Smooth muscle cell (in vitro differentiated cells): ENCODE data around the gene AGMO. TPM values are rescaled to one million over a fixed set of nuclear protein-coding genes. Genes with fewer than 3 reads are reported as not detected.

Source experiments
- DNase-seq: peaks from one replicate; lab custom pipeline; 2025; ENCODE audit not compliant: unreplicated experiment; lab: John Stamatoyannopoulos, UW
- H2AFZ ChIP-seq: fragments of 200-600 bp; sonication (generic); 2 replicates; pipeline ENCODE4 v1.6.0; 2016; ENCODE audit warnings: antibody characterized with exemption, low read depth, mild to moderate bottlenecking
- H3F3A ChIP-seq: fragments of 200-600 bp; sonication (generic); 2 replicates; pipeline ENCODE4 v1.6.0; 2017; ENCODE audit warnings: antibody characterized with exemption, low read depth
- H3K27ac ChIP-seq: fragments of 200-600 bp; sonication (generic); 2 replicates; pipeline ENCODE4 v1.5.1; 2016; ENCODE audit warnings: low read depth, mild to moderate bottlenecking
- H3K27me3 ChIP-seq: fragments of 200-600 bp; sonication (generic); 2 replicates; pipeline ENCODE4 v1.6.1; 2016; ENCODE audit warnings: low read depth, mild to moderate bottlenecking
- H3K36me3 ChIP-seq: fragments of 200-600 bp; sonication (generic); 2 replicates; pipeline ENCODE4 v1.5.1; 2016; ENCODE audit warnings: low read depth
- H3K4me1 ChIP-seq: fragments of 200-600 bp; sonication (generic); 2 replicates; pipeline ENCODE4 v1.5.1; 2016; ENCODE audit warnings: low read depth
- H3K4me2 ChIP-seq: fragments of 200-600 bp; sonication (generic); 2 replicates; pipeline ENCODE4 v1.6.0; 2016; ENCODE audit warnings: mild to moderate bottlenecking
- H3K4me3 ChIP-seq: fragments of 200-600 bp; sonication (generic); 2 replicates; pipeline ENCODE4 v1.5.1; 2016; ENCODE audit warnings: mild to moderate bottlenecking
- H3K79me2 ChIP-seq: fragments of 200-600 bp; sonication (generic); 2 replicates; pipeline ENCODE4 v1.6.0; 2016; ENCODE audit warnings: low read depth, mild to moderate bottlenecking
- H3K9ac ChIP-seq: fragments of 200-600 bp; sonication (generic); 2 replicates; pipeline ENCODE4 v1.6.0; 2016; ENCODE audit warnings: low read depth
- H3K9me3 ChIP-seq: fragments of 200-600 bp; sonication (generic); replicated peaks from 2 replicates; pipeline ENCODE4 v1.5.1; 2016; ENCODE audit warnings: low read depth
- H4K20me1 ChIP-seq: fragments of 200-600 bp; sonication (generic); 2 replicates; pipeline ENCODE4 v1.6.0; 2016; ENCODE audit warnings: low read depth
- CTCF ChIP-seq: fragments of 200-600 bp; sonication (generic); IDR thresholded peaks from 2 replicates; pipeline ENCODE4 v1.5.1; 2017; ENCODE audit warnings: borderline replicate concordance, mild to moderate bottlenecking, antibody characterized with exemption; ENCODE audit not compliant: insufficient read depth, poor library complexity, severe bottlenecking
- WGBS: methylation state at CpG from one replicate; pipeline ENCODE4 v1.1.7; 2016; ENCODE audit warnings: low lambda C conversion rate; 5-methylcytosine and 5-hydroxymethylcytosine counted together
- polyA plus RNA-seq: library from polyadenylated mRNA; unstranded; fragments of >200 nt; fragmentation: Nextera tagmentation; extraction: Ambion mirVana; gene quantifications from 2 replicates; pipeline ENCODE4 v1.2.1, GENCODE V29; 2016
- total RNA-seq: library from RNA; depleted of rRNA; stranded (reverse); fragments of >200 nt; gene quantifications from 2 replicates; pipeline ENCODE4 v1.2.3, GENCODE V29; 2014

The AGMO gene
- 0.27 and 0.90 TPM in 2 replicates for total RNA-seq
- 0.18 and 0.50 TPM in 2 replicates for polyA plus RNA-seq

GRCh38 chr7:15561835-15562234 lies at the start of gene AGMO:
AGMO (minus strand) TSS chr7:15562015.
- Histone ChIP-seq H3K4me3 (no peak within 1 kb of the TSS), H3K27ac (no peak within 1 kb of the TSS), H3K9ac (no peak within 1 kb of the TSS), H2AFZ (peak within 1 kb of the TSS; percentile 94), H3K36me3 (no peaks in the 10 kb centered on the region), H3K27me3 (no peaks in the 10 kb centered on the region), H3K4me2 (peak within 1 kb of the TSS; percentile 47), H3K4me1 (peaks cover 19% of the 10 kb centered on the region), H3K9me3 (no peaks in the 10 kb centered on the region), H3K79me2 (no peaks in the 10 kb centered on the region), H4K20me1 (no peaks in the 10 kb centered on the region), H3F3A (no peaks in the 10 kb centered on the region)
- TF ChIP-seq CTCF: no peak
- no peak for DNase-seq
- WGBS: 73% methylated on average over 5 of the region's 5 CpGs

- Histone ChIP-seq H3F3A (no peaks in the 10 kb centered on the region), H3K4me1 (peaks cover 8% of the 10 kb centered on the region), H3K36me3 (no peaks in the 10 kb centered on the region), H3K27ac (no peak overlapping the region), H3K27me3 (no peaks in the 10 kb centered on the region), H3K9me3 (no peaks in the 10 kb centered on the region), H3K4me3 (no peak overlapping the region), H3K9ac (no peak overlapping the region), H4K20me1 (no peaks in the 10 kb centered on the region), H3K4me2 (no peak overlapping the region), H3K79me2 (no peaks in the 10 kb centered on the region), H2AFZ (no peak overlapping the region)
- DNase-seq: no peak
- no peak for TF ChIP-seq CTCF
- 88% methylated on average over 2 of the region's 2 CpGs for WGBS
Observed at GRCh38 chr7:15610503-15610902, 48.7 kb upstream of the AGMO start.

GRCh38 chr7:15609287-15609686 lies 47.5 kb upstream of the AGMO start:
- Histone ChIP-seq H3K27ac (no peak overlapping the region), H4K20me1 (no peaks in the 10 kb centered on the region), H2AFZ (no peak overlapping the region), H3K4me2 (no peak overlapping the region), H3K27me3 (no peaks in the 10 kb centered on the region), H3F3A (no peaks in the 10 kb centered on the region), H3K4me1 (peaks cover 8% of the 10 kb centered on the region), H3K9me3 (no peaks in the 10 kb centered on the region), H3K4me3 (peak overlapping the region; percentile 46), H3K9ac (no peak overlapping the region), H3K79me2 (no peaks in the 10 kb centered on the region), H3K36me3 (no peaks in the 10 kb centered on the region)
- no peak for DNase-seq
- WGBS: 87% methylated on average over 2 of the region's 2 CpGs
- no peak for TF ChIP-seq CTCF

- peak overlapping the region; percentile 84 for H3K4me2 ChIP-seq
- H3K9ac ChIP-seq: no peak overlapping the region
- H3K36me3 ChIP-seq: no peaks in the 10 kb centered on the region
- H2AFZ ChIP-seq: peak overlapping the region; percentile 93
- no peaks in the 10 kb centered on the region for H3F3A ChIP-seq
- no peak overlapping the region for H3K27ac ChIP-seq
- no peaks in the 10 kb centered on the region for H3K9me3 ChIP-seq
- no peak for DNase-seq
- peak overlapping the region; percentile 46 for H3K4me3 ChIP-seq
- H3K79me2 ChIP-seq: no peaks in the 10 kb centered on the region
- 81% methylated on average over 5 of the region's 5 CpGs for WGBS
- H3K4me1 ChIP-seq: peaks cover 8% of the 10 kb centered on the region
- H3K27me3 ChIP-seq: no peaks in the 10 kb centered on the region
- H4K20me1 ChIP-seq: no peaks in the 10 kb centered on the region
- TF ChIP-seq CTCF: no peak
Observed at GRCh38 chr7:15607529-15608210, 45.9 kb upstream of the AGMO start.
